Stimulated activated CD4-positive, alpha-beta T cell treated with anti-CD3 and anti-CD28 coated beads, Interleukin-15, amount 100 ng/mL, for 1 hour (primary cell): ENCODE data around the gene COG4.

Experiments
- DNase-seq, 2 donors: peaks; one replicate each; pipeline ENCODE4 v3.0.0-alpha.2; 2020; ENCODE audit warnings: low read depth in 1 of 2, low spot score in 1 of 2

Gene COG4

DNA sequence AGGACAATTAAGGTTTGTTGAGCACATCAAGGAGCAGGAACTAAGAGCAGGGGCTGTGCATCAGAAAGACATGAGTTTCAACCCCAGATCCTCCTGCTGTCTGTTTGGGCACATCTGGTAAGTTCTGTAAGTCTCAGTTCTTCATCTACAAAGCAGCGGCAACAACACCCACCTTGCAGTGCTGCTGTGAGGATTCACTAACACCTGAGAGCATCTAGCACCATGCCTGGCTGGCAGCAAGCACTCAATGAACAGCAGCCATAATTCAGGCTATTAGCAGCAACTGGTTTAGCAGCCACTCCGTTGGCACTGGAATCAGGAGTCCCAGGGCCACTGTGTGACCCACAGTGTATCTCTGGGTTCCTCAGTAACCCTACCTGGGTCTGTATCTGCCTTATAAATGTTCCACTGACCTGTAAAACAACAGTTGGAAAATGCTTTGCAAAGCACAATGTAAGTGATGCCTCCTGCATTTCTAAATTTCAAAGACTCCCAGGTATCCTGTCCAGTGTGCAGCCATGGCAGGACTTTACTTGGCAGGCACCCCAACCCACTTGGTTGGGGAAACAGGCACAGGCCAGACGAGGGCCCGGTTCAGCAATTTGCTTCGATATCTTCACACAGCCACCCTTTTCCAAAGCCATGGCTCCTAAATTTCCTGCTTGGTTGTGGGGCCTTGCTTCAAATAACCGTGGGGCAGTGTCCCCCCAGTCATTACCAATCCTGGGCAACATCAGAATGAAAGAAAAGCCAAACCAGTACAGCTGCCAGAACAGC, 88.7 kb downstream of the COG4 start:
- DNase-seq, result no peak

DNA sequence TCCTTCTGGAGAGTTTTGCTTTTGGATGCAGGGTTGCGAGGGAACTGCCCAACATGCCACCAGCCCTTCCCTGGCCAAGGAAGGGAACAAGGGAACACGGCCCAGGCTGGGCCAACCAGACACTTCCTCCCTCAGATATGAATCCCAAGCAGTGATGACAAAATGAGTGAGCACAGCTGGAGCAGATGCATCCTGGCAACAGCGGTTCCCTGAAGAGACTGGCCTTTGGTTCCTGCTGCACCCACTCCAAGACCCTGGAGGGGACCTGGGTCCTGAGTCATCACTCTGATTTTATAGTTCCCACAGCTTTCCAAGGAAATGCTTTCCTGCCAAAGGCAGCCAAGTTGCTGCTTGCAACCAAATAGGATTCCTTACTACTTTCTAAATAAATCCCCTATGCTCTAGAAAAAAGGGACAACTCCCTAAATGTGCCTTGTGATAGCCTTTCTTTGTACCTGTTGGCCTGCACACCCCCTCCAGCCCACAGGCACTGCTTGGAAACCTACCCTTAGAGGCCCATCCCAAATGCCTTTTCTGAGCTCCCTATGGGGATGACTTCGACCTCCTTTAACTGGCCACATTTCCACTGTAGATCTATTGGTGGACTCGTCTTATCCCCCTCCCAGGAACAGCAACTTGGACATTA, 89.8 kb downstream of the COG4 start:
- no peak for DNase-seq

DNA sequence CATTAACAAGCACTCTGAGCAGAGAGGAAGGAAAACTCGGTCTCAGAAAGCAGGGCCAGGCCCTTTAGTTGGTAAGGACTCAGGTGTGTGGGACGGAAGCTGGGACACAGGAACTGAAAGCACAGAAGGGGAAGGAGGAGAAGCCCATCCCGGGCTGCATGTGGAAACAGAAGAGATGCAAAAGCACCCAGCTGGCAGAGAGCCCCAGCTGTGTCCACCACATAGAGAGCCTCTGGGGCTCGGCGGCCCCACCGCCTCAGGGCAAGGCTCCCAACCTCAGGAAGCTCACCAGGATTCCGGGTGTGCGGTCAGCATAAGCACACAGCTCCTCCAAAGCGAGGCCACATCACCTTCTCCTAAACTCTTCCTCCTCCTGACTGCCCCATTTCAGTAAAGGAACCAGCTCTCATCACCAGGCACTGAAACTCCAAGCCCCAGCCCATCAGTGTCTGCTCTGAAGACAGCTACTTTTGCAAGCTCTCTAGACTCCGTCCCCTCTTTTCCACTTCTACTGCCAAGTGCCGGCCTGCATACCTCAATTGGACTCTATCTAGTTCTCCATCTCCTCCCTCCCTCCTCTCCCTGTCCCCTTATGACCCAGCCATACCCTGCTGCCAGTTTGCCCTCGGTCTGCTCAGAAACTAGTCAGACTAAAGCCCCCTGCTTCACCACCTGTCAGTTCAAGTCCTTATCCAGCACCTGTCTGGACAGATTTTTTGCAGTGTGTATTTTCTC, 90.5 kb downstream of the COG4 start:
- no peak for DNase-seq

DNA sequence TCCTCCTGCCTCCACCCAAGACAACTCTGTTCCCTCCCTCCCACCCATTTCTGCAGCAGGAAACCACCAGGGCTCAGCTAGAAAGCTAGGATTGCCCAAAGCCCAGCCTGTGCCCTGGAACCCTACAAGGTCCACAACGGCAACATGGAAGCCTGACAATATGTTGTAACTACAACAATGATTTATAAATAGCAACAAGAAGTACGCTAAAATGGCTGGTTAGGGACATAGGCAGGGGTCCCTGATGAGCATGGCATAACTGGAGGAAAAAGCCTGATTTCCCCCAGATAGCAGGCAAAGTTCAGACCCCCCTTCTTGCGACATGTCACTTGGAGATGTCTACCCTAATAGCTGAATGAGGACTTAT, 91.0 kb downstream of the COG4 start:
- DNase-seq, result no peak

DNA sequence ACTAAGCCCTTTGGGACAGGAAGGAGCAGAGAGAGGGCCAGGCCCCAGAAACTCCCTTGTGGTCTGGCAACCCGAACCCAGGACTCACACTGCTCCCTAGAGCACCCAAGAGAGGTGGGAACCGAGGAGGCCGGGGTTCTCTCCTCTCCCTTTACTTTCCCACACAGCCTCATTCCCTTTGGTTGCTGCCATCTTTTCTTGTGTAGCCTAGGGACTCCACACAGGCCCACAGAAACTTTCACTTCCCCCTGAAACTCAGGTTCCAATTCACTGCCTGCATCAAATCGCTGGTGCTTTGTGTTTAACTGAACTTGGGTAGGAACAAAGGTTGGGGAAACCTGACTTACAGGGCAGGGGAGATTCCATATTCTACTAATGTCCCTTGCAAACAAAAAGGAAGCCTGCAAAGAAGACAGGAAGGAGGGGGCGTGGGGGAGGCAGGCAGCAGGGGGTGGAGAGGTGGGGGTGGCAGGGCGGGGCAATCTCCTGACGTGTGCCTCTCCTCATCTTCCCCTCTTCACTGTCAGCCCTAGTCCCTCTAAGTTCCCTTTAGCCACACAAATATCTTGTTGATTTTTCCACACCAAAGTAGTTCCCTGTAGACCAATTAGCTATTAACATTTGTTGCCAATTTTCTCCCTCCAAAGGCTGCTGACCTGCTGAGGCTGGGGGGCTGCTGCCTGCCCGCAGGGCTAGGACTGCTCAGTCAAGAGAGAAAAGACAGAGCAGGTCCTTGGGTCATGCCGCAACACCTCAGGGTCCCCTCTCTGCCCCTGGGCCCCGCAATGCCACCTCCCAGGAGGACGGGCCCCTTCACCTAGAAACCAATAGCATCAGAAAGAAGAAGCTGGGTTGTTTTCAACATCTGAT, 92.5 kb downstream of the COG4 start:
- peak in 1 of 2 donors; percentile 44 for DNase-seq
